Measurements from ENCODE around the gene ITGB2.

The ITGB2 gene

GRCh38 chr21:44854664-44855446, 65.8 kb downstream of the ITGB2 start:
- TF ChIP-seq TEAD4 (IDR thresholded peaks at IDR 0.05) (no peak), EGR1 (IDR thresholded peaks at IDR 0.05) (no peak), YY1 (IDR thresholded peaks at IDR 0.05; ENCODE audit: low read depth) (no peak), RAD21 (IDR thresholded peaks at IDR 0.05; ENCODE audit: low read depth) (no peak), CEBPB (IDR thresholded peaks at IDR 0.05) (no peak), EP300 (IDR thresholded peaks at IDR 0.05; ENCODE audit: borderline replicate concordance) (no peak), USF1 (IDR thresholded peaks at IDR 0.05) (no peak)

GRCh38 chr21:44854391-44854663, 66.4 kb downstream of the ITGB2 start:
- TF ChIP-seq NFIC (IDR thresholded peaks at IDR 0.05) (no peak), EGR1 (IDR thresholded peaks at IDR 0.05) (no peak), TCF12 (IDR thresholded peaks at IDR 0.05; ENCODE audit: low read depth) (no peak), REST (IDR thresholded peaks at IDR 0.05; ENCODE audit: low read depth) (no peak), YY1 (IDR thresholded peaks at IDR 0.05; ENCODE audit: low read depth) (no peak), FOXM1 (IDR thresholded peaks at IDR 0.05; ENCODE audit: borderline replicate concordance, low read depth) (no peak), TAF1 (IDR thresholded peaks at IDR 0.05; ENCODE audit: low read depth) (no peak), RAD21 (IDR thresholded peaks at IDR 0.05; ENCODE audit: low read depth) (no peak), MAX (IDR thresholded peaks at IDR 0.05) (no peak), CREB1 (IDR thresholded peaks at IDR 0.05; ENCODE audit: low read depth) (no peak), ZBTB7A (IDR thresholded peaks at IDR 0.05; ENCODE audit: low read depth) (no peak), EP300 (IDR thresholded peaks at IDR 0.05; ENCODE audit: borderline replicate concordance) (no peak), TEAD4 (IDR thresholded peaks at IDR 0.05) (no peak), CEBPB (IDR thresholded peaks at IDR 0.05) (no peak), USF1 (IDR thresholded peaks at IDR 0.05) (no peak)

- TF ChIP-seq EP300 (IDR thresholded peaks at IDR 0.05; ENCODE audit: borderline replicate concordance) (no peak), MAX (IDR thresholded peaks at IDR 0.05) (no peak), YY1 (IDR thresholded peaks at IDR 0.05; ENCODE audit: low read depth) (no peak), NFIC (IDR thresholded peaks at IDR 0.05) (no peak), USF1 (IDR thresholded peaks at IDR 0.05) (no peak), CREB1 (IDR thresholded peaks at IDR 0.05; ENCODE audit: low read depth) (no peak), EGR1 (IDR thresholded peaks at IDR 0.05) (no peak), TAF1 (IDR thresholded peaks at IDR 0.05; ENCODE audit: low read depth) (no peak), ZBTB7A (IDR thresholded peaks at IDR 0.05; ENCODE audit: low read depth) (no peak), CEBPB (IDR thresholded peaks at IDR 0.05) (no peak), FOXM1 (IDR thresholded peaks at IDR 0.05; ENCODE audit: borderline replicate concordance, low read depth) (no peak), RAD21 (IDR thresholded peaks at IDR 0.05; ENCODE audit: low read depth) (no peak), TCF12 (IDR thresholded peaks at IDR 0.05; ENCODE audit: low read depth) (no peak), TEAD4 (IDR thresholded peaks at IDR 0.05) (no peak), REST (IDR thresholded peaks at IDR 0.05; ENCODE audit: low read depth) (no peak)
Observed at GRCh38 chr21:44853601-44854390, 66.9 kb downstream of the ITGB2 start.

GRCh38 chr21:44850905-44851657, 69.6 kb downstream of the ITGB2 start:
- no peak for TF ChIP-seq MAX (IDR thresholded peaks at IDR 0.05)
- TF ChIP-seq YY1 (IDR thresholded peaks at IDR 0.05; ENCODE audit: low read depth), result no peak
- no peak for TF ChIP-seq TEAD4 (IDR thresholded peaks at IDR 0.05)
- no peak for TF ChIP-seq USF1 (IDR thresholded peaks at IDR 0.05)
- no peak for TF ChIP-seq TAF1 (IDR thresholded peaks at IDR 0.05; ENCODE audit: low read depth)
- no peak for TF ChIP-seq RAD21 (IDR thresholded peaks at IDR 0.05; ENCODE audit: low read depth)
- no peak for TF ChIP-seq CREB1 (IDR thresholded peaks at IDR 0.05; ENCODE audit: low read depth)
- no peak for TF ChIP-seq NFIC (IDR thresholded peaks at IDR 0.05)

Measured in Ishikawa (cell line).